HCT116 (cell line): ENCODE data around the gene LRRN2. TPM values are rescaled to one million over a fixed set of nuclear protein-coding genes. Genes with fewer than 3 reads are reported as not detected.

Source experiments
- ATAC-seq: fragments of 200-7000 bp; cut with Tn5 transposase; 2 replicates; pipeline ENCODE4 v1.9.1; 2020; ENCODE audit warnings: mild to moderate bottlenecking, moderate library complexity
- BruUV-seq: library from RNA; stranded (reverse); fragments of 400-500 nt; replicated peaks from 2 replicates; lab custom pipeline; 2021; lab: Mats Ljungman, UMichigan
- CTCF ChIA-PET: fragments of 300-600 bp; sonication (Branson Sonifier 250); formaldehyde crosslinking; loops from one replicate; lab custom pipeline; 2021; ENCODE audit warnings: antibody characterized with exemption; lab: Charles Lee
- POLR2A ChIA-PET: fragments of 300-600, 350-600 bp; sonication (Branson Sonifier 250); formaldehyde crosslinking; loops from one replicate; lab custom pipeline; 2021; ENCODE audit warnings: antibody characterized with exemption; lab: Charles Lee
- RAD21 ChIA-PET, 2 experiments: fragments of 300-600 bp; sonication (Branson Sonifier 250); formaldehyde crosslinking; loops; one replicate each; lab custom pipeline; 2023; ENCODE audit warnings: low total read pairs in 2 of 2; ENCODE audit not compliant: uncharacterized antibody in 2 of 2, unreplicated experiment in 2 of 2, low non-redundant PET in 1 of 2; lab: Charles Lee
- DNase-seq: peaks from one replicate; pipeline ENCODE4 v3.0.0-alpha.2; 2010; ENCODE audit warnings: low read depth, low spot score
- H2AFZ ChIP-seq: fragments of 200-600 bp; shearing (Covaris generic), sonication (generic); 2 replicates; pipeline ENCODE4 v1.6.1; 2017; ENCODE audit warnings: low read depth, mixed run types, mixed read lengths, antibody characterized with exemption, low read length; ENCODE audit not compliant: poor library complexity, severe bottlenecking
- H3K27ac ChIP-seq: 2 replicates; pipeline ENCODE4 v1.5.1; 2012; ENCODE audit warnings: low read depth, low read length
- H3K27me3 ChIP-seq: fragments of 200-600 bp; sonication (generic); 2 replicates; pipeline ENCODE4 v1.6.1; 2016; ENCODE audit warnings: mixed run types, low read length, mixed read lengths; ENCODE audit not compliant: insufficient read depth
- H3K36me3 ChIP-seq, 2 experiments: fragments of 200-500 bp in 1 of 2; fragments of 200-600 bp in 1 of 2; sonication (Bioruptor generic) in 1 of 2; sonication (generic) in 1 of 2; 2 replicates each; pipeline versions ENCODE4 v1.5.1 to v1.6.1; 2014 to 2016; ENCODE audit warnings: low read length in 2 of 2, inconsistent platforms in 1 of 2, mixed read lengths in 1 of 2, mixed run types in 1 of 2; ENCODE audit not compliant: insufficient read depth in 2 of 2, control insufficient read depth in 1 of 2
- H3K4me1 ChIP-seq, 2 experiments: fragments of 200-600 bp in 1 of 2; sonication (generic) in 1 of 2; 2 replicates each; pipeline versions ENCODE4 v1.5.1 to v1.6.1; 2012 to 2017; ENCODE audit warnings: low read length in 2 of 2, inconsistent platforms in 1 of 2, mild to moderate bottlenecking in 1 of 2, mixed read lengths in 1 of 2, mixed run types in 1 of 2, moderate library complexity in 1 of 2; ENCODE audit not compliant: insufficient read depth in 2 of 2, control insufficient read depth in 1 of 2
- H3K4me2 ChIP-seq: fragments of 200-600 bp; sonication (generic); 2 replicates; pipeline ENCODE4 v1.6.1; 2017; ENCODE audit warnings: mixed run types, low read length, mixed read lengths
- H3K4me3 ChIP-seq, 2 experiments: fragments of 200-600 bp in 1 of 2; sonication (generic) in 1 of 2; replicated peaks in 1 of 2; 2 replicates each; pipeline ENCODE4 v1.5.1; 2011 to 2016; ENCODE audit warnings: low read length in 2 of 2, control low read depth in 1 of 2, low read depth in 1 of 2, mild to moderate bottlenecking in 1 of 2, mixed read lengths in 1 of 2, mixed run types in 1 of 2
- H3K79me2 ChIP-seq: fragments of 200-600 bp; sonication (generic); 2 replicates; pipeline ENCODE4 v1.6.1; 2017; ENCODE audit warnings: mild to moderate bottlenecking, mixed run types, low read length, moderate library complexity, mixed read lengths; ENCODE audit not compliant: insufficient read depth
- H3K9ac ChIP-seq: fragments of 200-600 bp; sonication (generic); 2 replicates; pipeline ENCODE4 v1.6.1; 2016; ENCODE audit warnings: low read length, mixed read lengths
- H3K9me2 ChIP-seq: fragments of 200-600 bp; sonication (generic), shearing (Covaris generic); 2 replicates; pipeline ENCODE4 v1.6.1; 2017; ENCODE audit warnings: mixed run types, mild to moderate bottlenecking, moderate library complexity; ENCODE audit not compliant: insufficient read depth
- H3K9me3 ChIP-seq, 2 experiments: fragments of 200-500 bp in 1 of 2; fragments of 200-600 bp in 1 of 2; sonication (Bioruptor generic) in 1 of 2; sonication (generic) in 1 of 2; 2 replicates each; pipeline ENCODE4 v1.6.1; 2014 to 2017; ENCODE audit warnings: low read length in 2 of 2, mixed read lengths in 2 of 2, inconsistent platforms in 1 of 2, low read depth in 1 of 2, mild to moderate bottlenecking in 1 of 2, mixed run types in 1 of 2, moderate library complexity in 1 of 2; ENCODE audit not compliant: control insufficient read depth in 1 of 2, insufficient read depth in 1 of 2
- H4K20me1 ChIP-seq: fragments of 200-600 bp; sonication (generic), shearing (Covaris generic); 2 replicates; pipeline ENCODE4 v1.6.1; 2017; ENCODE audit warnings: mixed run types, mild to moderate bottlenecking, moderate library complexity; ENCODE audit not compliant: insufficient read depth
- ATF3 ChIP-seq: IDR thresholded peaks from 2 replicates; pipeline ENCODE4 v1.6.1; 2012
- CBX3 ChIP-seq: IDR thresholded peaks from 2 replicates; pipeline ENCODE4 v1.6.1; 2012; ENCODE audit warnings: low read depth
- CTCF ChIP-seq, 3 experiments: fragments of 200-600 bp in 1 of 3; sonication (generic) in 1 of 3; IDR thresholded peaks in 2 of 3; conservative IDR thresholded peaks in 1 of 3; 2 replicates each; pipeline ENCODE4 v1.5.1; 2012 to 2017; ENCODE audit warnings: low read depth in 2 of 3, low read length in 2 of 3, antibody characterized with exemption in 1 of 3, borderline replicate concordance in 1 of 3, control low read depth in 1 of 3, mild to moderate bottlenecking in 1 of 3, mixed read lengths in 1 of 3, mixed run types in 1 of 3, moderate library complexity in 1 of 3; ENCODE audit not compliant: insufficient read depth in 1 of 3
- EGR1 ChIP-seq: IDR thresholded peaks from 2 replicates; pipeline ENCODE4 v1.6.1; 2012; ENCODE audit warnings: low read depth
- ELF1 ChIP-seq: IDR thresholded peaks from 2 replicates; pipeline ENCODE4 v1.6.1; 2012; ENCODE audit warnings: low read depth, borderline replicate concordance
- FOSL1 ChIP-seq: IDR thresholded peaks from 2 replicates; pipeline ENCODE4 v1.6.1; 2012; ENCODE audit warnings: low read depth
- JUND ChIP-seq: IDR thresholded peaks from 2 replicates; pipeline ENCODE4 v1.6.1; 2012
- RAD21 ChIP-seq: IDR thresholded peaks from 2 replicates; pipeline ENCODE4 v1.6.1; 2012; ENCODE audit warnings: low read depth, mild to moderate bottlenecking
- REST ChIP-seq: IDR thresholded peaks from 2 replicates; pipeline ENCODE4 v1.6.1; 2012; ENCODE audit warnings: low read depth
- SIN3A ChIP-seq: IDR thresholded peaks from 2 replicates; pipeline ENCODE4 v1.6.1; 2012; ENCODE audit warnings: low read depth
- SP1 ChIP-seq: IDR thresholded peaks from 2 replicates; pipeline ENCODE4 v1.6.1; 2012; ENCODE audit warnings: low read depth
- ZBTB33 ChIP-seq: IDR thresholded peaks from 2 replicates; pipeline ENCODE4 v1.6.1; 2011; ENCODE audit warnings: mild to moderate bottlenecking, low read length, moderate library complexity; ENCODE audit not compliant: insufficient replicate concordance; ENCODE audit errors: extremely low read depth
- intact Hi-C: fragments of 100-400 bp; cut with micrococcal nuclease; formaldehyde crosslinking; loops from 2 replicates; pipeline ENCODE4 v1.10.0; 2022
- total RNA-seq: library from RNA; stranded (reverse); gene quantifications from one replicate; pipeline ENCODE4 v1.2.1, GENCODE V29; 2021; ENCODE audit not compliant: unreplicated experiment

Gene LRRN2
- total RNA-seq, 1 experiment from 2014 or later = 3.2 TPM

GRCh38 chr1:204575221-204576190 lies 110.0 kb downstream of the LRRN2 start:
- CTCF ChIA-PET = no interaction called here

More at GRCh38 chr1:204575221-204576190, 110.0 kb downstream of the LRRN2 start:
- H3K27me3 ChIP-seq = no peaks in the 10 kb centered on the region
- no peaks in the 10 kb centered on the region for H3K9me2 ChIP-seq
- intact Hi-C loops = no loop called here
- peaks cover 0 to 21% of the 10 kb centered on the region in 2 experiments; a peak in 2 of 4 replicates for H3K4me1 ChIP-seq
- RAD21 ChIA-PET = no interaction called here
- TF ChIP-seq ELF1 = no peak
- no peak for TF ChIP-seq FOSL1
- TF ChIP-seq EGR1 = no peak
- no peak for TF ChIP-seq REST
- TF ChIP-seq RAD21 = no peak
- TF ChIP-seq SIN3A = no peak
- TF ChIP-seq CTCF (IDR thresholded peaks at IDR 0.05 in 2 of 3, conservative IDR thresholded peaks at IDR 0.05 in 1 of 3; ENCODE audit: borderline replicate concordance in 1 of 3, insufficient read depth in 1 of 3, low read depth in 2 of 3, low read length in 2 of 3) = no peak
- TF ChIP-seq JUND = no peak
- TF ChIP-seq SP1 = no peak
- TF ChIP-seq ZBTB33 = no peak
- no peak for TF ChIP-seq CBX3
- no peak for TF ChIP-seq ATF3
- H3K9ac ChIP-seq = no peak overlapping the region
- ATAC-seq (no peak), DNase-seq (no peak)
- no peak overlapping the region for H3K27ac ChIP-seq
- POLR2A ChIA-PET = no interaction called here
- no TSS peak for BruUV-seq
- no peak overlapping the region for H3K4me3 ChIP-seq
- no peak overlapping the region for H3K4me2 ChIP-seq
- no peak overlapping the region for H2AFZ ChIP-seq
- H4K20me1 ChIP-seq = no peaks in the 10 kb centered on the region
- H3K9me3 ChIP-seq = no peaks in the 10 kb centered on the region
- no peaks in the 10 kb centered on the region for H3K79me2 ChIP-seq
- no peaks in the 10 kb centered on the region for H3K36me3 ChIP-seq
